Measurements from ENCODE around the gene TEX35.
"Not testable (repeated sequence)": the region's sequence is repeated elsewhere in the genome, so short reads cannot be mapped to it uniquely, and the experiment has no call there.

The TEX35 gene

GRCh38 chr1:178491721-178492120 lies 21.2 kb upstream of the TEX35 start:
- H3K4me3 ChIP-seq (ENCODE audit: low read length), result no peak overlapping the region
- DNase-seq (ENCODE audit: low read depth, low spot score), result no peak

GRCh38 chr1:178492341-178492740 lies 20.6 kb upstream of the TEX35 start:
- DNase-seq (ENCODE audit: low read depth, low spot score), result no peak

GRCh38 chr1:178493301-178493741 lies 19.6 kb upstream of the TEX35 start:
- no peak overlapping the region for H3K4me3 ChIP-seq (ENCODE audit: low read length)
- no peak for DNase-seq (ENCODE audit: low read depth, low spot score)

More at GRCh38 chr1:178492341-178492740, 20.6 kb upstream of the TEX35 start:
- no peak overlapping the region for H3K4me3 ChIP-seq (ENCODE audit: low read length)

DNA sequence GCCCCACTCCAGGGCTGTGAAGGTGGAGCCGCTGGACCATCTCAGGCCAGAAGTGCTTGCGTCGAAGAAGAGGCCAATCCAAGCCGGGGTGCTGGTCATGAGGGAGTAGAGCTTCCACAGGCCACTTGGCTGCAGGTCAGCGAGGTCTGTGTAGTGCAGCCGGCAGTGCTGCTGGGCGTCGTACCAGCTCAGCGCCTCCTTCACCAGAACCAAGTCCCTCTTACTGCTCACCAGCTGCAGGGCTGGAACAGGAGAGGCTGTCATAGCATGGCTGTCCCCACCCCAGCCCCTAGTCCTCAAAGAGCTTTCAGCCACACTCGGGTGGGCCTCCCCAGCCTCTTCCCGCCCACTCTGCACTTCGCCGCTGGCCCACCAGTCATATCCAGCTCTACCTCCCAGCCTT lies 18.3 kb upstream of the TEX35 start:
- DNase-seq (ENCODE audit: low read depth, low spot score), result no peak
- H3K4me3 ChIP-seq (ENCODE audit: low read length), result no peak overlapping the region

GRCh38 chr1:178495158-178495557 lies 17.8 kb upstream of the TEX35 start:
- no peak overlapping the region for H3K4me3 ChIP-seq (ENCODE audit: low read length)
- no peak for DNase-seq (ENCODE audit: low read depth, low spot score)

- DNase-seq (ENCODE audit: low read depth, low spot score), result no peak
- H3K4me3 ChIP-seq (ENCODE audit: low read length), result no peak overlapping the region
Measured at GRCh38 chr1:178495741-178496409, 17.0 kb upstream of the TEX35 start.

GRCh38 chr1:178496410-178497135 lies 16.3 kb upstream of the TEX35 start, which contains the start of gene CLEC20A:
Gene CLEC20A, minus strand, starts transcription at chr1:178496964. Its CDS starts 25 bp downstream, at chr1:178496939.
- no peak within 1 kb of the TSS for H3K4me3 ChIP-seq (ENCODE audit: low read length)
- DNase-seq (ENCODE audit: low read depth, low spot score), result no peak

- no peak for DNase-seq (ENCODE audit: low read depth, low spot score)
- H3K4me3 ChIP-seq (ENCODE audit: low read length), result no peak overlapping the region
Measured at GRCh38 chr1:178497903-178498478, 14.9 kb upstream of the TEX35 start.

DNA sequence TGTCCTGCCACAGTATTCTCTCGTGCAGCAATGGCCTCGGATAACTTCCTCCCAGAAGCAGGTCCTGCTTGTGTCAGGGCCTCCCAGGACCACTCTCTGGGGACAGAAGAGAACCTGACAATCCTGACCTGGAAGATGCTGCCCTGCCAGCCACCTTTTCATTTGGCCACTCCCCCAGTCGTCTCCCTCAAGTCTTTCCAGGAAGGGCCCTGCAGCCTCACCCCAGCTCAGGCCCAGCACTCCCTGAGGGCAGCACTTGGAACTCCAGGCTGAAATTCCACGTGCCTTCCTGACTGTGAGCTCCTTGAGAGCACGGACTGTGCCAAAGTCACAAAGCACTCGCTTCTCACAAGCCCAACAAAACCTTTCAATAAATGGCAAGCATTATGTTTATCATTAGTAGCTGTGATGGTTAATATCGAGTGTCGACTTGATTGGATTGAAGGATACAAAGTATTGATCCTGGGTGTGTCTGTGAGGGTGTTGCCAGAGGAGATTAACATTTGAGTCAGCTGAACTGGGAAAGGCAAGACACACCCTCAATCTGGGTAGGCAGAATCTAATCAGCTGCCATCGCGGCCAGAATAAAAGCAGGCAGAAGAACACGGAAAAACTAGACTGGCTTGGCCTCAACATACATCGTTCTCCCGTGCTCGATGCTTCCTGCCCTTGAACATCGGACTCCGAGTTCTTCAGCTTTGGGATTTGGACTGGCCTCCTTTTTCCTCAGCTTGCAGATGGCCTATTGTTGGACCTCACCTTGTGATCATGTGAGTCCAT lies 13.8 kb upstream of the TEX35 start:
- no peak for DNase-seq (ENCODE audit: low read depth, low spot score)
- no peak overlapping the region for H3K4me3 ChIP-seq (ENCODE audit: low read length)

- no peak overlapping the region for H3K4me3 ChIP-seq (ENCODE audit: low read length)
- DNase-seq (ENCODE audit: low read depth, low spot score), result no peak
Measured at GRCh38 chr1:178500091-178500770, 12.7 kb upstream of the TEX35 start.

DNA sequence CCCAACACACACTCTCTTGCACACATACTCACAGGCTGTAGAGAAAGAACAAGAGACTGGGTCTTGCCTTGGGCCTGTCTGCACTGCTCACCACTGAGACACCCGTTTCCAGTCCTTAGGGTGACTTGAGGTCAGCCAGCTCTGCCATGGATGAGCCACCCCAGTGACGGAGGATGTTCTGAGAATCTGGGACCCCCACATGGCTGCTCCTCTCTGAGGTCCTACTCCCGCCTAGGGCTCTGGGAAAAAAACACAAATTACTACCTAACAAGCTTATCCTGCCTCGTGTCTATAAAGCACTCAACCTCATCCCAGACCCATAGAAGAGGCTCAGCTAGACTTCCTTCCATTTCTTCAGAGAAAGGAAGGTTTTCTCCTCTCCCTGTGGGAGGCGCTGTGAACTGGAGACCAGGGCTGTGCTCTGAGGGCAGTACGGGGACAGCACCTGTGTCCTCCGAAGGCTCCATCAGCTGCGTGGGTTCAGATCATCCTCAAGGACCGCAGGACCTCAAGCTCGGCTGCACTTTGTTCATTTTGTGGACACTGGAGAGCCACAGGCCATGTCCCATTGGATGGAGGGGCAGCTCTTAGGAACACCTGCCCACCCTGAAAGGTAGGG lies 11.9 kb upstream of the TEX35 start:
- H3K4me3 ChIP-seq (ENCODE audit: low read length), result no peak overlapping the region
- DNase-seq (ENCODE audit: low read depth, low spot score), result no peak

DNA sequence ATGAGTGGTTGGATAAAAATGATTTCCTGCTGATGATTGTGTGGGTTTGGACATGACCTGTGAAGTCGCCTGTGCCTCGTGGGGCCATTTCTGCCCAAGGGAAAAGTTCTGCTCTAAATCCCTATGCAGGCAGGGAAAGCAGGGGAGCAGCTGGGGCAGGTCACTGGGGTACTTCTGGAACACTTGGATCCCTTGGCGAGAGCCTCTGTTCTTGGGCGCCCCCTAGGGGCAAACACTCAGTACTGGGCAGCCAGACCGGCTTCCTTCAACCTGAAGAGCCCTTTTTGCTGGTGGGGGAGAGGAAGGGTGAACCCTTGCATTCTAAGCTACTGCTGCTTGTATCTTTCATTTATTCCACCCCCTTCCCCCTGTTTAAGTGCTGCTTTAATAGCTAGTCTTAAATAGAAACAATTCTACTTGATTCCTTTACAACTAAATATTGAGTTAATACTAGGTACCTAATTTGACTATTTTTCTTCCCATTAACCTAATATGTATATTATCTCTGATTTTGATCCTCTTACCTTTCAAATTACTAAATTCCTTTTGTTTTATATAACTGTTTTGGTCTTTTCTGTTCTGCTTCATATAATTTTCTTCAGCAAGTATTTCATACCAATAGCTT lies 11.1 kb upstream of the TEX35 start:
- peak; percentile 36 for DNase-seq (ENCODE audit: low read depth, low spot score)
- H3K4me3 ChIP-seq (ENCODE audit: low read length), result no peak overlapping the region

- no peak overlapping the region for H3K4me3 ChIP-seq (ENCODE audit: low read length)
- DNase-seq (ENCODE audit: low read depth, low spot score), result no peak
Measured at GRCh38 chr1:178502330-178502714, 10.6 kb upstream of the TEX35 start.

GRCh38 chr1:178502856-178503255 lies 10.1 kb upstream of the TEX35 start:
- no peak for DNase-seq (ENCODE audit: low read depth, low spot score)
- H3K4me3 ChIP-seq (ENCODE audit: low read length), result no peak overlapping the region

GRCh38 chr1:178503316-178503715 lies 9.6 kb upstream of the TEX35 start:
- not testable (repeated sequence) for H3K4me3 ChIP-seq (ENCODE audit: low read length); DNase-seq (ENCODE audit: low read depth, low spot score)

GRCh38 chr1:178503849-178504248 lies 9.1 kb upstream of the TEX35 start:
- H3K4me3 ChIP-seq (ENCODE audit: low read length), result no peak overlapping the region
- no peak for DNase-seq (ENCODE audit: low read depth, low spot score)

DNA sequence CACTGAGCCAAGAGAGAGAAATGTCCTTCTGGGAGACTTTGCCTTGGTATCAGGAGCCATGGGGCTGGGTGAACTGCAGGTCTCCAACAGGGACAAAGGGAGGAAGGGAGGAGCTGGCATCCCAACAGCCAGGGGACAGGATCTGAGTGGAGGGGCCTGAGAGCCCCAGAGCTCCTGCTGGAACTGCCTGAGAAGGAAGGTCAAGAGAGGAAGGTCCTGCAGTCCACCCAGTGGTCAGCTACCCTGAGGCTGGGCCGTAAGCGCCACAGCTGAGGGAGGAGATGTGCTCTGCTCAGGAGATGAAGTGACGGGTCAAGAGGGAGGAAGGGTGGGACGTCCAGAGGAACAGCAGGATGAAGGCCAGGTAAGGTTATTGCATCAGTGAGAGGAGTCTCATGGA lies 8.6 kb upstream of the TEX35 start:
- no peak for DNase-seq (ENCODE audit: low read depth, low spot score)
- no peak overlapping the region for H3K4me3 ChIP-seq (ENCODE audit: low read length)

GRCh38 chr1:178506177-178506576 lies 6.7 kb upstream of the TEX35 start:
- DNase-seq (ENCODE audit: low read depth, low spot score), result no peak

More at GRCh38 chr1:178506177-178506576, 6.7 kb upstream of the TEX35 start:
- H3K4me3 ChIP-seq (ENCODE audit: low read length), result no peak overlapping the region
